GM11168 (cell line): Measurements from ENCODE around the gene CAV1.

Experiments
- in situ Hi-C: fragments of 300-500 bp; cut with MboI; formaldehyde crosslinking; loops from one replicate; pipeline ENCODE4 v1.12.0; 2022; ENCODE audit warnings: low sequenced_read_pairs; ENCODE audit not compliant: unreplicated experiment

Gene CAV1

GRCh38 chr7:116575853-116576252, 51.0 kb downstream of the CAV1 start:
- in situ Hi-C loops: loop anchor here (10.0 to 25.0 kb wide), 3 partner anchors 61 to 414 kb away; no protein-coding TSS in a partner anchor

GRCh38 chr7:116576350-116577319, 51.8 kb downstream of the CAV1 start:
- in situ Hi-C loops: loop anchor here (10.0 to 25.0 kb wide), 3 partner anchors 62 to 414 kb away; no protein-coding TSS in a partner anchor

GRCh38 chr7:116577320-116577871, 52.6 kb downstream of the CAV1 start:
- in situ Hi-C loops: loop anchor here (10.0 to 25.0 kb wide), 3 partner anchors 63 to 415 kb away; no protein-coding TSS in a partner anchor

- in situ Hi-C loops: loop anchor here (10.0 to 25.0 kb wide), 3 partner anchors 64 to 416 kb away; no protein-coding TSS in a partner anchor
Observed at GRCh38 chr7:116578526-116578925, 53.7 kb downstream of the CAV1 start.

GRCh38 chr7:116579322-116579721, 54.5 kb downstream of the CAV1 start:
- in situ Hi-C loops: loop anchor here (10.0 to 25.0 kb wide), 3 partner anchors 65 to 417 kb away; no protein-coding TSS in a partner anchor

- in situ Hi-C loops: loop anchor here (10.0 to 25.0 kb wide), 3 partner anchors 65 to 418 kb away; no protein-coding TSS in a partner anchor
Observed at GRCh38 chr7:116579835-116580234, 55.0 kb downstream of the CAV1 start.

- in situ Hi-C loops: loop anchor here (25.0 kb wide), 2 partner anchors 320 to 420 kb away; no protein-coding TSS in a partner anchor
Observed at GRCh38 chr7:116582164-116582732, 57.4 kb downstream of the CAV1 start.

- in situ Hi-C loops: loop anchor here (25.0 kb wide), 2 partner anchors 321 to 421 kb away; no protein-coding TSS in a partner anchor
Observed at GRCh38 chr7:116582806-116583444, 58.1 kb downstream of the CAV1 start.

- in situ Hi-C loops: loop anchor here (25.0 kb wide), 2 partner anchors 321 to 421 kb away; no protein-coding TSS in a partner anchor
Observed at GRCh38 chr7:116583653-116584052, 58.8 kb downstream of the CAV1 start.

- in situ Hi-C loops: loop anchor here (25.0 kb wide), 2 partner anchors 322 to 422 kb away; no protein-coding TSS in a partner anchor
Observed at GRCh38 chr7:116584721-116585120, 59.9 kb downstream of the CAV1 start.

GRCh38 chr7:116585392-116585791, 60.6 kb downstream of the CAV1 start:
- in situ Hi-C loops: loop anchor here (25.0 kb wide), 2 partner anchors 323 to 423 kb away; no protein-coding TSS in a partner anchor

GRCh38 chr7:116585967-116586366, 61.1 kb downstream of the CAV1 start:
- in situ Hi-C loops: loop anchor here (25.0 kb wide), 2 partner anchors 324 to 424 kb away; no protein-coding TSS in a partner anchor

- in situ Hi-C loops: loop anchor here (25.0 kb wide), 2 partner anchors 325 to 425 kb away; no protein-coding TSS in a partner anchor
Observed at GRCh38 chr7:116587200-116587599, 62.4 kb downstream of the CAV1 start.

GRCh38 chr7:116588225-116588624, 63.4 kb downstream of the CAV1 start:
- in situ Hi-C loops: loop anchor here (25.0 kb wide), 2 partner anchors 326 to 426 kb away; no protein-coding TSS in a partner anchor

GRCh38 chr7:116588641-116589594, 64.1 kb downstream of the CAV1 start:
- in situ Hi-C loops: loop anchor here (25.0 kb wide), 2 partner anchors 327 to 427 kb away; no protein-coding TSS in a partner anchor

- in situ Hi-C loops: loop anchor here (10.0 to 25.0 kb wide), 4 partner anchors 193 to 429 kb away; no protein-coding TSS in a partner anchor
Observed at GRCh38 chr7:116591202-116592040, 66.6 kb downstream of the CAV1 start.

- in situ Hi-C loops: loop anchor here (10.0 to 25.0 kb wide), 4 partner anchors 193 to 430 kb away; no protein-coding TSS in a partner anchor
Observed at GRCh38 chr7:116592041-116592355, 67.2 kb downstream of the CAV1 start.
